Measurements from ENCODE around the gene VPS52.
A peak's percentile ranks its signal among the peaks of the same experiment; 100 is the strongest.

VPS52 gene

GRCh38 chr6:33273129-33273923 lies 1.6 kb upstream of the VPS52 start:
- Histone ChIP-seq H3K4me1 (ENCODE audit: control insufficient read depth, insufficient read depth, low read length) (peaks cover 27% of the 10 kb centered on the region), H3K27ac (ENCODE audit: extremely low read depth, low read depth, low read length) (peak overlapping the region; percentile 99), H3K36me3 (ENCODE audit: control insufficient read depth in 2 of 2, insufficient read depth in 1 of 2, low read length in 2 of 2) (peaks cover 23 to 71% of the 10 kb centered on the region in 2 experiments), H3K4me3 (ENCODE audit: low read depth, low read length) (peak overlapping the region; percentile 77), H3K9me3 (ENCODE audit: control insufficient read depth, insufficient read depth, low read depth, low read length) (no peaks in the 10 kb centered on the region)
- POLR2A ChIA-PET: interaction anchor here (0.6 to 3.1 kb wide), 6 partner anchors 17 to 124 kb away, joined by 4 to 65 read pairs (median 16); partner anchors contain the start of genes PFDN6, RGL2, TAPBP and WDR46
- CTCF ChIA-PET: interaction anchor here (2.8 kb wide), 1 partner anchor 23 kb away, joined by 8 read pairs; no protein-coding TSS in a partner anchor
- TF ChIP-seq ZNF600 (tag by site-specific recombination; IDR thresholded peaks at IDR 0.05) (no peak), KLF9 (tag by site-specific recombination; IDR thresholded peaks at IDR 0.05; ENCODE audit: low read depth) (0 out of 2 replicates have a peak, but pooled peaks have one; percentile 24), SP7 (tag by site-specific recombination; IDR thresholded peaks at IDR 0.05) (peak; percentile 52; the same call in 1 of the 2 replicates)

GRCh38 chr6:33272275-33273128 lies 826 bp upstream of the VPS52 start:
- peak overlapping the region; percentile 99 for H3K27ac ChIP-seq (ENCODE audit: extremely low read depth, low read depth, low read length)
- H3K4me1 ChIP-seq (ENCODE audit: control insufficient read depth, insufficient read depth, low read length): peaks cover 27% of the 10 kb centered on the region
- no peaks in the 10 kb centered on the region for H3K9me3 ChIP-seq (ENCODE audit: control insufficient read depth, insufficient read depth, low read depth, low read length)
- CTCF ChIA-PET: interaction anchor here (0.6 to 2.8 kb wide), 6 partner anchors 9 to 111 kb away, joined by 3 to 8 read pairs (median 3); partner anchors contain the start of genes PFDN6 and WDR46
- no peak for TF ChIP-seq GLI2 (tag by site-specific recombination; IDR thresholded peaks at IDR 0.05; ENCODE audit: borderline replicate concordance, low read depth)
- no peak for TF ChIP-seq PATZ1 (tag by site-specific recombination; IDR thresholded peaks at IDR 0.05)
- TF ChIP-seq ZBTB17 (tag by site-specific recombination; IDR thresholded peaks at IDR 0.05): no peak
- TF ChIP-seq OVOL3 (tag by site-specific recombination; IDR thresholded peaks at IDR 0.05): no peak
- no peak for TF ChIP-seq ZNF404 (tag by site-specific recombination; IDR thresholded peaks at IDR 0.05)
- no peak; the same call in 1 of the 2 replicates for TF ChIP-seq WT1 (tag by site-specific recombination; IDR thresholded peaks at IDR 0.05)
- TF ChIP-seq IKZF3 (tag by site-specific recombination; IDR thresholded peaks at IDR 0.05): 0 out of 2 replicates have a peak, but pooled peaks have one; percentile 19
- no peak for TF ChIP-seq ZNF623 (tag by site-specific recombination; IDR thresholded peaks at IDR 0.05)
- TF ChIP-seq ZSCAN5A (tag by site-specific recombination; IDR thresholded peaks at IDR 0.05): 0 out of 2 replicates have a peak, but pooled peaks have one; percentile 6
- TF ChIP-seq ZNF157 (tag by site-specific recombination; IDR thresholded peaks at IDR 0.05): no peak
- peak; percentile 16; the same call in 1 of the 2 replicates for TF ChIP-seq KLF7 (tag by site-specific recombination; IDR thresholded peaks at IDR 0.05; ENCODE audit: borderline replicate concordance)
- TF ChIP-seq ZNF362 (tag by site-specific recombination; IDR thresholded peaks at IDR 0.05): no peak
- no peak for TF ChIP-seq ZNF501 (tag by site-specific recombination; IDR thresholded peaks at IDR 0.05)
- TF ChIP-seq HOXA7 (CRISPR knock-in tag; IDR thresholded peaks at IDR 0.05; ENCODE audit: borderline replicate concordance): no peak
- POLR2A ChIA-PET: interaction anchor here (0.6 to 3.1 kb wide), 33 partner anchors 9 to 1082 kb away, joined by 3 to 65 read pairs (median 7); partner anchors contain the start of genes CUTA, HSD17B8, PBX2 and PFDN6
- peak overlapping the region; percentile 77 for H3K4me3 ChIP-seq (ENCODE audit: low read depth, low read length)
- H3K36me3 ChIP-seq (ENCODE audit: control insufficient read depth in 2 of 2, insufficient read depth in 1 of 2, low read length in 2 of 2): peaks cover 28 to 73% of the 10 kb centered on the region in 2 experiments
